ENCODE data around the gene TXNDC5.
"Not testable (repeated sequence)": the region's sequence is repeated elsewhere in the genome, so short reads cannot be mapped to it uniquely, and the experiment has no call there.

DNA sequence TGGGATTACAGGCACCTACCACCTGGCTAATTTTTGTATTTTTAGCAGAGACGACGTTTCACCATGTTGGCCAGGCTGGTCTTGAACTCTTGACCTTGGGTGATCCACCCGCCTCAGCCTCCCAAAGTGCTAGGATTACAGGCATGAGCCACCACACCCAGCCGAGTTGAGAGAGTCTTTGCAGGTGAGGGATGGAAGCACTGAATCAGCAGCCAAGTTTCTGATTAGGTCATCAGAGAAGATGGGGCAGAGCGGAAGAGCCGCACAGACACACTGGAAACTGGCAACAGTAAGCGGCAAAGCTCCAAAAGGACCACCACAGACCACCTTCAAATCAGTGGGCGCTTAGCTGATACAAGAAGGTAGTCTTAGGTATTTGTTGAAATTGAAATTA lies 12.4 kb downstream of the TXNDC5 start:
- not testable (repeated sequence) for TF ChIP-seq EZH2phosphoT487 (IDR thresholded peaks at IDR 0.05; ENCODE audit: insufficient read depth, low read depth); EZH2 (IDR thresholded peaks at IDR 0.05; ENCODE audit: insufficient read depth, poor library complexity, severe bottlenecking)

Measured in GM23248 (cell line).